ENCODE data around the gene CAPN2. TPM values are rescaled to one million over a fixed set of nuclear protein-coding genes. Genes with fewer than 3 reads are reported as not detected.
"Not testable (repeated sequence)": the region's sequence is repeated elsewhere in the genome, so short reads cannot be mapped to it uniquely, and the experiment has no call there.

CAPN2 gene
- total RNA-seq, 1 experiment from 2014 or later = 253 TPM

DNA sequence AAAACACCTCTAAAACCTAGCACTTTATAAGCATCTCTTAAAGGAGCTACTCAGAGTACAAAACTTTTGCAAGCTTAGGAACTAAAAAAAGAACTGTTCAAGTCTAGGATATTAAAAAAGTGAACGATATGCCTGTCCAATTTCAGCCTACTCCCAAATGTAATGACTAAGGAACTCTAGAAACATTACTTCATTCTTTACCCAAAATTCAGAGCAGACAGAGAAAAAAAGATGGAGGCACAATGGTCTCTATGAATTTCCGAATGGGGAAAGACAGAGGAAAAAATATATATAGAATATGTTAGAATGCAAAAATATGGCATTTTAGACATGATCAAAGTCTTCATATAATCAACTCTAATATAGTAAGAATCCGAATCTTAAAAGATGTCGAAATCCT is 72.2 kb downstream of the CAPN2 start:
- DNase-seq (ENCODE audit: low read depth) = no peak

GRCh38 chr1:223785808-223786207 is 73.5 kb downstream of the CAPN2 start:
- no peak for DNase-seq (ENCODE audit: low read depth)

GRCh38 chr1:223788746-223789415 is 76.5 kb downstream of the CAPN2 start:
- no peak for DNase-seq (ENCODE audit: low read depth)

- no peak for DNase-seq (ENCODE audit: low read depth)
Measured at GRCh38 chr1:223792046-223792445, 79.7 kb downstream of the CAPN2 start.

GRCh38 chr1:223793716-223794115 is 81.4 kb downstream of the CAPN2 start:
- DNase-seq (ENCODE audit: low read depth) = no peak

- DNase-seq (ENCODE audit: low read depth) = no peak
Measured at GRCh38 chr1:223794136-223794880, 82.0 kb downstream of the CAPN2 start.

DNA sequence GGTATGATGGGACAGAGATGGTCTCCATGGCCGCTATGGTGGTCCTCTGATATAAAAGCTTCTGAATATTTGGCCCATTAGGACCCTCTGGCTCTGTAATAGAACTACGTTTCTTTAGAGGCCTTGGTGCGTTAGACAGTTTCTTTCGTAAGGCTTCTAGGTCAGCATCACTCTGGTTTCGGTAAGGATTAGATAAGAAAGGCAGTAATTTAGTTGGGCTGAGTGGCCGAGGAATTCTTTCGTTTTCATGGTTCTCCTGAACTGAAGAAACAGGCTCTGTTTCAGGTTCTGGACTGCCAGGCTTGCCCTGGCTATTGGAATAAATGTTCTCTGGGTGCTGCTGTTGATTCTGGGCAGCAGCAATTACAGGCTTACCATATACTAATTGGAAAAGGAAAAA is 83.9 kb downstream of the CAPN2 start:
- no peak for DNase-seq (ENCODE audit: low read depth)

GRCh38 chr1:223802032-223802431 is 89.7 kb downstream of the CAPN2 start:
- no peak for DNase-seq (ENCODE audit: low read depth)

GRCh38 chr1:223802602-223803001 is 90.3 kb downstream of the CAPN2 start:
- DNase-seq (ENCODE audit: low read depth) = no peak

DNA sequence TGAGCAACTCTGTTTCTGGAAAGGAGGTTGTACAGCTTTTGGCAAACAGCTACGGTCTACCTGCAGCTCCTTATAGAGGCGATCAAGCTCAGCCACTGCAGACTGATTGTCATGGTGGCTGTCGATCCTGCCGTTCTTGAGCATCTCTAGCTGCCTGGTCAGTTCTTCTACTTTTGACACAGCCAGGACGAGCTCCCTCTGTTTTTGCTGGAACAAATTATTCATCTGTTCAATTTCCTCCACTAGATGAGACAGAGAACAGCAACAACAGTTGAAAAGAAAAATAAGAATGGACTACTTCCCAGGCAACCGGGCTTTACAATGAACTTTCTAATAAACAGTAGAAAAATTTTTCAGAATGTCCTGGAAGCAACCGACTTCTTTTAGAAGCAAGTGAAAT is 90.9 kb downstream of the CAPN2 start:
- no peak for DNase-seq (ENCODE audit: low read depth)

GRCh38 chr1:223809905-223810304 is 97.6 kb downstream of the CAPN2 start:
- peak; percentile 62 for DNase-seq (ENCODE audit: low read depth)

DNA sequence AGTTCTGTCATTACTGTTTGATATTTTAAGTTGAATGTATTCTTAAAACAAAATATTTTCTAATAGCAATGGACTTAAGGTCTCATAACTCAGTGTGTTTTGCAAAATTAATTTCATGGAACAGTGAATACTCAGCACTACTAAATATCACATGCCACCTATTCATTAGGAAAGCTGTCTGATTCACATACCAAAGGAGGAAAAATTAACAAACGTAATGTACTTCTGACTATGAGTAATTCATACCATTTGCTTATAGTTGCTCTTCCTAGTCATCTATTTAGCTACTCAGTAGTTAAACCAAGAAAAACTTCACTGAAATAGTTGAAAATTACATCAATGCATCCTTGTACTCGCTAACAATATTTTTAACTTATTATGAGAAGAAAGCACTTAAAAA is 98.2 kb downstream of the CAPN2 start:
- DNase-seq (ENCODE audit: low read depth) = no peak

GRCh38 chr1:223811634-223812101 is 99.3 kb downstream of the CAPN2 start:
- peak; percentile 60 for DNase-seq (ENCODE audit: low read depth)

GRCh38 chr1:223813645-223814044 is 101.3 kb downstream of the CAPN2 start:
- no peak for DNase-seq (ENCODE audit: low read depth)

GRCh38 chr1:223815020-223815853 is 102.9 kb downstream of the CAPN2 start:
- DNase-seq (ENCODE audit: low read depth) = no peak

- peak; percentile 72 for DNase-seq (ENCODE audit: low read depth)
Measured at GRCh38 chr1:223815865-223816264, 103.5 kb downstream of the CAPN2 start.

DNA sequence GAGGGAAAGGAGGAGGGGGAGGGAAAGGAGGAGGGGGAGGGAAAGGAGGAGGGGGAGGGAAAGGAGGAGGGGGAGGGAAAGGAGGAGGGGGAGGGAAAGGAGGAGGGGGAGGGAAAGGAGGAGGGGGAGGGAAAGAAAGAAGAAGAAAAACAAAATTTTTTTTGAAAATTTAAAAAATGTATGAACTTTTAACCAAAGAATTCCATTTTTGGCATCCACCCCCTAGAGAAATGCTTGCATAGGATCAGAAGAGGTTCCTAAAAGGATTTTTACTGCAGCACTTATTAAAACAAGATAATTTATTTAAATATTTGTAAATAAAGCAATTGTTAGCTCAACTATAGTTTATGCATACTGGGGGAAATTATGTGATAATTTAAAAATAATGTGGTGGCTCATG is 104.9 kb downstream of the CAPN2 start:
- DNase-seq (ENCODE audit: low read depth) = not testable (repeated sequence)

DNA sequence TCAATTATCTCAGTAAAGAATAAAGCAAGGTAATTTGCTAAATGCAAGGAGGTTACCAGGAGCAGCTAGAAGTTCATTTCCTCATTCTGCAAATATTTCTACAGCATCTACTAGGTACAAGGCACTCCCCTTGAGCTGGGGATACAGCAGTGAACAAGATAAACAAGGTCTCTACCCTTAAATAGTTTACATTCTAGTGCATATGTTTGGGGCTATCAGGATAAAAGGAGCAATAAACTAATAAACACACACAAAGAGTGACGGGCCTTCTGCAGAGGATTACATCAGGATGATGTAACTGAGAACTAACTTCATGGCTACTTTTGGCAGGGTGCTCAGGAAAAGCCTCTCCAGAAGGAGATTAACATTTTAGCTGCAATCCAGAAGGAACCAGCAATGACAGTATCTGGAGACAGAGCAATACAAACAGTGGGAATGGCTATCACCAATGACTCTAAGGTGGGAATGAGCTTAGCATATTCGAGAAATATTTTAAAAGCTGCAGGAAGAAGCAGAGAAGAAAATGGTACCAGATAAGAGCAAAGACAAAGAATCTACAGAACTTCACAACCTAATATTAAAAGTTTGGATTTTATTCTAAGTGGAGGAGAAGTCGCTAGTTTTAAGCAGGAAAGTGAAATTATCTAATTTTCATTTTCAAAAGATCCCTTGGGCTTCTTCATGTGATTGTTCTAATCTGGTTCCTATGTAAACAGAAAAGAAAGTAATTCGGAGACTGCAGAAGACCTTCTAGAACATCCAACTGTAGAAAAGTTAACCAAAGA is 107.6 kb downstream of the CAPN2 start:
- DNase-seq (ENCODE audit: low read depth) = no peak

DNA sequence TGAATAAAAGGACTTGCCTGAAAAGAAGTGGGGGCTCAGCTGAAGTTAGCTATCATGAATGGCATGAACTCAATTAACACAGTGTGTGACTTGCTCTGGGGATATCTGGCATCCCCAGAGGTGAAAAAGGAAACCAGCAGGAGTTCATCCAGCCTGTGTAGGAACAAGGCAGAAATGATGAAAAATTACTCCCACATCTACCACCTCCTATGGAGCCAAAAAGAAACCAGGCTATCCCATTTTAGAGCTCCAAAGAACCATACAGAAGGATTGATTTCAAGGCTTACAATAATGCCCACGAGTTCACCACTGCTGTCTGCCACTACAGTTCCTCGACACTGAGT is 108.1 kb downstream of the CAPN2 start:
- DNase-seq (ENCODE audit: low read depth) = no peak

DNA sequence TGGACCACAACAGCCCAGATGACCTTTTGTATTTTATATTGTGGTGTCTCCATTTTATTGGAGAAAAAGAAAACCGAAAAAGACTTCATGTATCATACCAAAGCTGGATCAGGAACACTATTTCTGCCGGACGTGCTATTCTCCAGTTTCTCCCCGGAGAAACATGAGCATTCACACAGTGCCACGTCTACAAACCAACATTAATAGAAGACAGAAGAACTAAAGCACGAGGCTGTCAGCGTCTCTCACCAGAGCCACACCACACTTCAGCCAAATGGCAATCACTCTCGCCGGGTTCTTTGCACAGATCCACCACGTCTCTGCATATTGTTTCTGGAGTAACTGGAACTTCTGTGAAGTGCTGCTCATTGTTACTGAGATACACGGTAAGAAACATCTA is 108.6 kb downstream of the CAPN2 start:
- DNase-seq (ENCODE audit: low read depth) = no peak

GRCh38 chr1:223824287-223824686 is 111.9 kb downstream of the CAPN2 start:
- DNase-seq (ENCODE audit: low read depth) = no peak

- no peak for DNase-seq (ENCODE audit: low read depth)
Measured at GRCh38 chr1:223824712-223825111, 112.4 kb downstream of the CAPN2 start.
